Thymus (tissue), 11 donors: ENCODE results near the gene POLR3G. TPM values are rescaled to one million over a fixed set of nuclear protein-coding genes. Genes with fewer than 3 reads are reported as not detected.

ENCODE experiments used
- DNase-seq, 9 donors: peaks; one replicate each; pipeline ENCODE4 v3.0.0-alpha.2; 2013; ENCODE audit warnings: low spot score in 9 of 9, low read depth in 6 of 9, missing footprints in 1 of 9
- H3K27ac ChIP-seq, 2 donors: one replicate each; pipeline ENCODE4 v1.5.1; 2013; ENCODE audit warnings: control low read depth in 1 of 2, low read depth in 1 of 2, low read length in 1 of 2, mild to moderate bottlenecking in 1 of 2, moderate library complexity in 1 of 2
- H3K27me3 ChIP-seq, 2 donors: one replicate each; pipeline ENCODE4 v1.5.1; 2013; ENCODE audit warnings: low read length in 1 of 2; ENCODE audit not compliant: control insufficient read depth in 2 of 2, insufficient read depth in 1 of 2
- H3K36me3 ChIP-seq, 2 donors: one replicate each; pipeline ENCODE4 v1.5.1; 2013; ENCODE audit warnings: low read length in 1 of 2, mild to moderate bottlenecking in 1 of 2, moderate library complexity in 1 of 2; ENCODE audit not compliant: control insufficient read depth in 2 of 2, insufficient read depth in 2 of 2
- H3K4me1 ChIP-seq, 2 donors: one replicate each; pipeline ENCODE4 v1.5.1; 2013; ENCODE audit warnings: low read length in 2 of 2; ENCODE audit not compliant: control insufficient read depth in 2 of 2, insufficient read depth in 2 of 2
- H3K4me3 ChIP-seq, 2 donors: one replicate each; pipeline ENCODE4 v1.5.1; 2013; ENCODE audit warnings: low read length in 2 of 2, control low read depth in 1 of 2, mild to moderate bottlenecking in 1 of 2
- H3K9me3 ChIP-seq, 2 donors: one replicate each; pipeline ENCODE4 v1.5.1; 2013; ENCODE audit warnings: low read length in 1 of 2, mild to moderate bottlenecking in 1 of 2; ENCODE audit not compliant: control insufficient read depth in 2 of 2, insufficient read depth in 1 of 2
- WGBS: extraction: QIAGEN DNeasy Blood & Tissue Kit; methylation state at CpG from one replicate; pipeline ENCODE4 v1.1.7; 2013; 5-methylcytosine and 5-hydroxymethylcytosine counted together
- polyA plus RNA-seq: library from polyadenylated mRNA; stranded (reverse); fragments of 200-250 nt; gene quantifications from one replicate; pipeline ENCODE4 v1.2.3, GENCODE V29; 2013
- total RNA-seq: library from RNA; stranded (reverse); fragments of 120-200 nt; gene quantifications from one replicate; pipeline ENCODE4 v1.2.4, GENCODE V29; 2013
- donor health status: healthy.

POLR3G gene
- total and polyA plus RNA-seq, 2 donors, result 1.7 to 3.3 TPM

- DNase-seq, result no peak
- no peak overlapping the region for H3K4me3 ChIP-seq
- no peaks in the 10 kb centered on the region for H3K36me3 ChIP-seq
- no peak overlapping the region for H3K27ac ChIP-seq
- H3K9me3 ChIP-seq, result no peaks in the 10 kb centered on the region
- WGBS, result 93% methylated on average over 4 of the region's 4 CpGs
- no peaks in the 10 kb centered on the region for H3K4me1 ChIP-seq
- H3K27me3 ChIP-seq, result no peaks in the 10 kb centered on the region
Observed at GRCh38 chr5:90546216-90546837, 71.7 kb downstream of the POLR3G start.

GRCh38 chr5:90547072-90547536 is 72.4 kb downstream of the POLR3G start:
- no peaks in the 10 kb centered on the region for H3K27me3 ChIP-seq
- no peak for DNase-seq
- H3K9me3 ChIP-seq, result no peaks in the 10 kb centered on the region
- no peak overlapping the region for H3K4me3 ChIP-seq
- no peaks in the 10 kb centered on the region for H3K36me3 ChIP-seq
- WGBS, result 88% methylated on average over 1 of the region's 1 CpG
- no peaks in the 10 kb centered on the region for H3K4me1 ChIP-seq
- no peak overlapping the region for H3K27ac ChIP-seq

GRCh38 chr5:90548069-90548593 is 73.5 kb downstream of the POLR3G start:
- H3K4me1 ChIP-seq, result no peaks in the 10 kb centered on the region
- WGBS, result 93% methylated on average over 5 of the region's 5 CpGs
- H3K36me3 ChIP-seq, result no peaks in the 10 kb centered on the region
- no peak overlapping the region for H3K4me3 ChIP-seq
- no peak for DNase-seq
- H3K9me3 ChIP-seq, result no peaks in the 10 kb centered on the region
- no peaks in the 10 kb centered on the region for H3K27me3 ChIP-seq
- no peak overlapping the region for H3K27ac ChIP-seq

DNA sequence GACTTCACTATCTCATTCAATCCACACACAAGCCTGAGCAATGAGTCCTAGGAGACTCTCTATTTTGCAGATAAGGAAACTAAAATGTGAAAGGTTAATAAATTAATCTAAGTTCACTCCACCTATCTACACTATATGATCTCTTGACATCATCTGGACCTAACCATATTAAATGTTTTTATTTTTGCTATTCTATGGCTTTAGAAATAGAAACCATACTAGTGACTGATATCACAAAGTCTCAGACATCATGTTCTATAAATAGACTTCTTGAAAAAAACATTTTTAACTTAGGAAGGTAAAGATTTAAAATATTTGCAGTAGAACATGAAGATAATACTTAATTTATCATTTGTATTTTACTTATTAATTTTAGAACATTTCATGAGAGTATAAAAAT is 74.6 kb downstream of the POLR3G start:
- no peak for DNase-seq
- no peak overlapping the region for H3K27ac ChIP-seq
- no peaks in the 10 kb centered on the region for H3K27me3 ChIP-seq
- no peak overlapping the region for H3K4me3 ChIP-seq
- no peaks in the 10 kb centered on the region for H3K4me1 ChIP-seq
- H3K9me3 ChIP-seq, result no peaks in the 10 kb centered on the region
- H3K36me3 ChIP-seq, result no peaks in the 10 kb centered on the region

GRCh38 chr5:90549729-90550275 is 75.1 kb downstream of the POLR3G start:
- no peaks in the 10 kb centered on the region for H3K36me3 ChIP-seq
- no peaks in the 10 kb centered on the region for H3K4me1 ChIP-seq
- no peak overlapping the region for H3K4me3 ChIP-seq
- peak in 1 of 9 donors; percentile 20 for DNase-seq
- H3K27me3 ChIP-seq, result no peaks in the 10 kb centered on the region
- 76% methylated on average over 2 of the region's 2 CpGs for WGBS
- no peak overlapping the region for H3K27ac ChIP-seq
- no peaks in the 10 kb centered on the region for H3K9me3 ChIP-seq

DNA sequence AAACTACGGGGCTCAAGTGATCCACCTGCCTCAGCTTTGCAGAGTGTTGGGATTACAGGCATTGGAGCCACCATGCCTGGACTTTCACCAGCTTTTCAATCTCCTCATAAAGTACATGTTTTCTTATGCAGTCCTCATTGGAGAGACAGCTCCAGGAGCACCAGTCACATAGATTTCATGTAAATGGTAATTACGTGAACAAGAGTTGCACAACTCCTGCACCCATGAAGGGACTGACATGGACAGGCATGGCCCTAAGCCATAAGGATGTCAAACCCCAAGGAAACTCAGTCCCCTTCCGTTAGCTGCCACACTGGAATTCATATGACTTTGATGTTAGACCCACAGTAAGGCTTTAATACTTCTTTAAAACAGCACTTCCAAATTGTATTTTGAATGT is 76.3 kb downstream of the POLR3G start:
- WGBS, result 74% methylated on average over 3 of the region's 3 CpGs
- H3K9me3 ChIP-seq, result no peaks in the 10 kb centered on the region
- DNase-seq, result no peak
- H3K27me3 ChIP-seq, result peaks cover 0 to 4% of the 10 kb centered on the region in 2 donors
- H3K4me1 ChIP-seq, result no peaks in the 10 kb centered on the region
- no peaks in the 10 kb centered on the region for H3K36me3 ChIP-seq
- H3K27ac ChIP-seq, result no peak overlapping the region
- no peak overlapping the region for H3K4me3 ChIP-seq

DNA sequence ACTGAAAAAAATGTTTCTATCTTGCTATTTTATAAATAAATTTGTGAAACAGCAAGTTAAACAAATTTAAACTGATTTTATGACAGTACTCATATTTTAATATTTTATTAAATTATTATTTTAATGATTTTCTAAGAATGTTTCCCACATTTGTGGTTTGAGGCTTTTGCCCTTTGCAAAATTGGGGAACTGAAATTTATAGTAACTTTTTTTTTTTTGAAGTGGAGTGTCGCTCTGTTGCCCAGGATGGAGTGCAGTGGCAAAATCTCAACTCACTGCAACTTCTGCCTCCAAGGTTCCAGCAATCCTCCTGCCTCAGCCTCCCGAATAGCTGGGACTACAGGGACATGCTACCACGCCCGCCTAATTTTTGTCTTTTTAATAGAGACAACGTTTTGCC is 76.7 kb downstream of the POLR3G start:
- Histone ChIP-seq H3K9me3 (no peaks in the 10 kb centered on the region), H3K27me3 (peaks cover 0 to 8% of the 10 kb centered on the region in 2 donors), H3K4me1 (no peaks in the 10 kb centered on the region), H3K4me3 (no peak overlapping the region), H3K27ac (no peak overlapping the region), H3K36me3 (no peaks in the 10 kb centered on the region)
- DNase-seq, result no peak
- WGBS, result 80% methylated on average over 5 of the region's 5 CpGs

GRCh38 chr5:90553711-90554110 is 79.0 kb downstream of the POLR3G start:
- no peaks in the 10 kb centered on the region for H3K4me1 ChIP-seq
- H3K27ac ChIP-seq, result no peak overlapping the region
- no peaks in the 10 kb centered on the region for H3K36me3 ChIP-seq
- peaks cover 0 to 2% of the 10 kb centered on the region in 2 donors for H3K9me3 ChIP-seq
- no peak overlapping the region for H3K4me3 ChIP-seq
- DNase-seq, result no peak
- peaks cover 14 to 31% of the 10 kb centered on the region in 2 donors for H3K27me3 ChIP-seq

- Histone ChIP-seq H3K4me1 (no peaks in the 10 kb centered on the region), H3K27me3 (peaks cover 15 to 39% of the 10 kb centered on the region in 2 donors), H3K4me3 (no peak overlapping the region), H3K27ac (no peak overlapping the region), H3K36me3 (no peaks in the 10 kb centered on the region), H3K9me3 (peaks cover 0 to 2% of the 10 kb centered on the region in 2 donors)
- WGBS, result 94% methylated on average over 4 of the region's 4 CpGs
- DNase-seq, result no peak
Observed at GRCh38 chr5:90554358-90555006, 79.8 kb downstream of the POLR3G start.
